HL-60 (cell line): ENCODE data around the gene SLC15A3.

ENCODE experiments used
- DNase-seq, 2 experiments: peaks; one replicate each; pipeline ENCODE4 v3.0.0-alpha.2; 2010 to 2020; ENCODE audit warnings: low read depth in 1 of 2, low spot score in 1 of 2
- H3K27ac ChIP-seq: fragments of 250-450 bp; sonication (Bioruptor Pico); replicated peaks from 2 replicates; pipeline ENCODE4 v1.5.1; 2020; ENCODE audit warnings: mild to moderate bottlenecking, moderate library complexity
- H3K27me3 ChIP-seq: fragments of 250-450 bp; sonication (Bioruptor Pico); 2 replicates; pipeline ENCODE4 v1.5.1; 2021; ENCODE audit warnings: mild to moderate bottlenecking, moderate library complexity; ENCODE audit not compliant: insufficient read depth, poor library complexity, severe bottlenecking
- H3K4me3 ChIP-seq: replicated peaks from 2 replicates; pipeline ENCODE4 v1.5.1; 2011; ENCODE audit warnings: mild to moderate bottlenecking, control low read depth, low read length; ENCODE audit not compliant: insufficient read depth
- CTCF ChIP-seq: IDR thresholded peaks from one replicate; pipeline ENCODE4 v1.5.1; 2011; ENCODE audit warnings: low read length, control low read depth, inconsistent platforms; ENCODE audit not compliant: insufficient read depth
- GABPA ChIP-seq: IDR thresholded peaks from 2 replicates; pipeline ENCODE4 v1.6.1; 2012; ENCODE audit warnings: low read depth
- POLR2AphosphoS5 ChIP-seq: IDR thresholded peaks from 2 replicates; pipeline ENCODE4 v1.6.1; 2012; ENCODE audit warnings: low read depth
- SPI1 ChIP-seq: IDR thresholded peaks from 2 replicates; pipeline ENCODE4 v1.6.1; 2012; ENCODE audit warnings: low read depth, mild to moderate bottlenecking, borderline replicate concordance
- TF ChIP-seq, protein P1 (sequence below): IDR thresholded peaks from 2 replicates; pipeline ENCODE4 v1.6.1; 2012; ENCODE audit warnings: low read depth; ENCODE audit not compliant: insufficient replicate concordance

The SLC15A3 gene

DNA sequence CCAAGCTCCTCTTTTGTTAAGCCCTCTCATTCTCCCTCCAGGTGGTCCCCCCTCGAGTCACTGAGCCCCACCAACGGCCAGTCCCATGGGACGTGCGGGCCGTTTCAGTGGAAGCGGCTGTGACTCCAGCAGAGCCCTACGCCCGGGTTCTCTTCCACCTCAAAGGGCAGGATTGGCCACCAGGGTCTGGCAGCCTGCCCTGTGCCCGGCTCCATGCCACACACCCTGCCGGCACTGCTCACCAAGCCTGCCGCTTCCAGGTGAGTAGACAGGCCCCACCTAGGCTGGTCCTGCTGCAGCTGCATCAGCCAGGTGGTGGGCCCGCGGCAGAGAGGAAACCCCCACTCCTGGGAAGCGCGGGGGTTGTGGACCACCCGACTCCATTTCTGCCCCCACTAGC lies 24.4 kb downstream of the SLC15A3 start:
- H3K27ac ChIP-seq = no peak overlapping the region
- H3K27me3 ChIP-seq = peaks cover 31% of the 10 kb centered on the region
- H3K4me3 ChIP-seq = no peak overlapping the region
- DNase-seq = no peak
- TF ChIP-seq POLR2AphosphoS5 = no peak
- TF ChIP-seq, protein P1, sequence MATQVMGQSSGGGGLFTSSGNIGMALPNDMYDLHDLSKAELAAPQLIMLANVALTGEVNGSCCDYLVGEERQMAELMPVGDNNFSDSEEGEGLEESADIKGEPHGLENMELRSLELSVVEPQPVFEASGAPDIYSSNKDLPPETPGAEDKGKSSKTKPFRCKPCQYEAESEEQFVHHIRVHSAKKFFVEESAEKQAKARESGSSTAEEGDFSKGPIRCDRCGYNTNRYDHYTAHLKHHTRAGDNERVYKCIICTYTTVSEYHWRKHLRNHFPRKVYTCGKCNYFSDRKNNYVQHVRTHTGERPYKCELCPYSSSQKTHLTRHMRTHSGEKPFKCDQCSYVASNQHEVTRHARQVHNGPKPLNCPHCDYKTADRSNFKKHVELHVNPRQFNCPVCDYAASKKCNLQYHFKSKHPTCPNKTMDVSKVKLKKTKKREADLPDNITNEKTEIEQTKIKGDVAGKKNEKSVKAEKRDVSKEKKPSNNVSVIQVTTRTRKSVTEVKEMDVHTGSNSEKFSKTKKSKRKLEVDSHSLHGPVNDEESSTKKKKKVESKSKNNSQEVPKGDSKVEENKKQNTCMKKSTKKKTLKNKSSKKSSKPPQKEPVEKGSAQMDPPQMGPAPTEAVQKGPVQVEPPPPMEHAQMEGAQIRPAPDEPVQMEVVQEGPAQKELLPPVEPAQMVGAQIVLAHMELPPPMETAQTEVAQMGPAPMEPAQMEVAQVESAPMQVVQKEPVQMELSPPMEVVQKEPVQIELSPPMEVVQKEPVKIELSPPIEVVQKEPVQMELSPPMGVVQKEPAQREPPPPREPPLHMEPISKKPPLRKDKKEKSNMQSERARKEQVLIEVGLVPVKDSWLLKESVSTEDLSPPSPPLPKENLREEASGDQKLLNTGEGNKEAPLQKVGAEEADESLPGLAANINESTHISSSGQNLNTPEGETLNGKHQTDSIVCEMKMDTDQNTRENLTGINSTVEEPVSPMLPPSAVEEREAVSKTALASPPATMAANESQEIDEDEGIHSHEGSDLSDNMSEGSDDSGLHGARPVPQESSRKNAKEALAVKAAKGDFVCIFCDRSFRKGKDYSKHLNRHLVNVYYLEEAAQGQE = no peak
- no peak for TF ChIP-seq CTCF
- no peak for TF ChIP-seq SPI1
- no peak for TF ChIP-seq GABPA

GRCh38 chr11:60927061-60927592 lies 24.8 kb downstream of the SLC15A3 start:
- TF ChIP-seq GABPA (no peak), SPI1 (no peak), POLR2AphosphoS5 (no peak), CTCF (no peak)
- TF ChIP-seq, protein P1 = no peak
- no peak for DNase-seq
- peaks cover 31% of the 10 kb centered on the region for H3K27me3 ChIP-seq

DNA sequence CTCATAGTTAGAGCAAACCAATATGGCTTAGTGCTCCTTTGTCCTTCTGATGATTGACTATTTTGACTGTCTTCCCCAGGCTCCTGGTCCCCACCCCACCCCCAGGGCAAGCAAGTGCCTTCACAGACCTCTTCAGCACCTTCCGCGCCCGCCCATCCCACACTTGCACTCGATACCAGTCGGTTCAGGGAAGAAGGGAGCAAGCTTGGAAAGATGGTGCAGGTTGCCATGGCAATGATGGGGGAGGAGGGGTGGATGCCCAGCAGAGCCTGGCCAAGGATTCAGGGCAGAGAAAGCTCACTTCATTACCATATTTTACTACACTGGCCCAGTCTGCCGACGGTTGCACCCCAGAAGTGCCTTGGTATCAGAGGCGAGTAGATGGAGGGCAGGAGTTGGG lies 25.5 kb downstream of the SLC15A3 start:
- Histone ChIP-seq H3K4me3 (no peak overlapping the region), H3K27me3 (peaks cover 31% of the 10 kb centered on the region), H3K27ac (no peak overlapping the region)
- TF ChIP-seq, protein P1 = no peak
- TF ChIP-seq GABPA (no peak), POLR2AphosphoS5 (no peak), SPI1 (no peak), CTCF (no peak)
- DNase-seq = no peak

More at GRCh38 chr11:60927061-60927592, 24.8 kb downstream of the SLC15A3 start:
- Histone ChIP-seq H3K4me3 (no peak overlapping the region), H3K27ac (no peak overlapping the region)
